ENCODE results near the gene UNC119.

The UNC119 gene

GRCh38 chr17:28552176-28552999, at the start of gene UNC119:
Gene UNC119, minus strand, starts transcription at chr17:28552624. Its CDS starts 67 bp downstream, at chr17:28552557.
- H3K9me3 ChIP-seq: no peaks in the 10 kb centered on the region
- H3K4me3 ChIP-seq (ENCODE audit: low read depth in 1 of 2, low read length in 1 of 2): peak within 1 kb of the TSS; percentile 74 to 99
- H3K36me3 ChIP-seq: peaks cover 46% of the 10 kb centered on the region
- peak within 1 kb of the TSS; percentile 86 for H3K27ac ChIP-seq
- H3K27me3 ChIP-seq: no peaks in the 10 kb centered on the region
- H3K4me1 ChIP-seq (ENCODE audit: control insufficient read depth in 1 of 2, insufficient read depth in 1 of 2, low read depth in 1 of 2, low read length in 1 of 2): peaks cover 49 to 55% of the 10 kb centered on the region in 2 experiments
- TF ChIP-seq CTCF (IDR thresholded peaks at IDR 0.05): peak; percentile 30

DNA sequence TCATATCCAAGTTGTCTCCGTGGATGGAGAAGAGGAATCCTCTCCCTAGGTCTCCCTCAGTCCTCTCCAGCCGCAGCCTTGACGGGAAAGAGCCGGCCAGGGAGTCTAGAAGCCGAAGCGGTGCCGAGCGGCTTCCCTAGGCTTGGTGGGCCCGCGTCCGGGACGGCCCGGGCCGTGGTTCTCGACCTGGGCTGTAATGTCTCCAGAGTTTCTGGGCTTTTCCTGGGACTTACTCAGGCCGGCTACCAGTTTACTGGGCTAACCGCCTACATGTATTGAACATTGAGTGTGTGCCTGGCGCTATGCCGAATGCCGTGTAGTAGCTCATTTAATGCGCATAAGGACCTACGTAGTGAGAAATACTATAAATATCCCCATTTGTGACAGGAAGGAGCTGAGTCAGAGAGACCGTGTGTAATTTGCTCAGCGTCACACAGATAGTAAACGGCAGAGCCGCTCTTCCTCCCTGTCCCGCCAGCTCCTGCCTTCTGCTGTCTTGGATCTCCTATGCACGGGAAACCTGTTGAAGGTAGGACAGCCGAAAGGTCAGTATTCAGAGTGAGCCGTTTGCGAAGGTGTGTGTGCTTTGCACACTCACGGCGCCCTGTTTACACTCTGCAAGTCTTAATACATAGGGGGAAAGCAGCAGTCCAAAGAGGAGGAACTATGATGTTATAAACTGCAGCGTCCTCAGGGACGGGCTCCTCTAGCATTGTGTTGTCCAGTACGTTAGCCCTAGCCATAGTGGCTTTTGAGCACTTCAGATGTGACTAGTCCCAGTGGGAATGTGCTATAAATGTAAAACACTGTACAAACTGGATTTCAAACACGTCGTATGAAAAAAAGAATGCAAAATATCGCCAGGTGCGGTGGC, 47.1 kb upstream of the UNC119 start:
- no peak for TF ChIP-seq CTCF (IDR thresholded peaks at IDR 0.05)
- no peaks in the 10 kb centered on the region for H3K27me3 ChIP-seq
- peaks cover 22 to 25% of the 10 kb centered on the region in 2 experiments for H3K4me1 ChIP-seq (ENCODE audit: control insufficient read depth in 1 of 2, insufficient read depth in 1 of 2, low read depth in 1 of 2, low read length in 1 of 2)
- peaks cover 6% of the 10 kb centered on the region for H3K36me3 ChIP-seq
- peak overlapping the region; percentile 84 to 91 for H3K4me3 ChIP-seq (ENCODE audit: low read depth in 1 of 2, low read length in 1 of 2)
- no peaks in the 10 kb centered on the region for H3K9me3 ChIP-seq
- H3K27ac ChIP-seq: peak overlapping the region; percentile 90

DNA sequence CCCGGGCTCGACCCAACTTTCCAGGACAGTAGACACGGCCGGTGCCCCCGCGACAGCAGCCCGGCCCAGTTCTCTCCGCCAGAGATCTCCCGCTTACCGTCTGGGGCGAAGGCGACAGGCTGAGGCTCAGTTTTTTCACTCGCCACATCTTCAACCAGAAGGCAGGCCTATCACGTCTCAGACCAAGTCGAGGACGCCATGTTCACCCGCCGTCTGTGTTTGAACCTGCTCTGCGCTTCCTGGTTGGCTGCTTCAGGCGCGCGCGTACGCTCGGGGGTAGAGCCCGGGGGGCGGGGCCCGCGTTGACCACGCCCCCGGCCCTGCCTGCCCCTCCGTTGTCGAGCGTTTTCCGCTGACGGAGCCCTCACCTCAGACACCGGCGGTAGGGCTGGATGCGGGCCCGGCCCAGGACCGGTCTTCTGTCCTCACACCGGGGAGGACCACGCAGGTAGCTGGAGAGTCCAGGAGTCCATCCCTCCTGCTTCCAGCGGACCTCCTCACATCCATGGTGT, 46.4 kb upstream of the UNC119 start, which contains the start of gene SPAG5:
SPAG5 (minus strand) TSS at position 227 of the 512 bp plus-strand sequence; CDS start at position 148, 79 bp downstream.
- no peaks in the 10 kb centered on the region for H3K36me3 ChIP-seq

GRCh38 chr17:28598389-28598788, 46.0 kb upstream of the UNC119 start:
- H3K36me3 ChIP-seq: peaks cover under 1% of the 10 kb centered on the region
- H3K4me3 ChIP-seq (ENCODE audit: low read depth in 1 of 2, low read length in 1 of 2): peak overlapping the region; percentile 84 to 91
- peak overlapping the region; percentile 90 for H3K27ac ChIP-seq
- no peak for TF ChIP-seq CTCF (IDR thresholded peaks at IDR 0.05)
- H3K4me1 ChIP-seq (ENCODE audit: control insufficient read depth in 1 of 2, insufficient read depth in 1 of 2, low read depth in 1 of 2, low read length in 1 of 2): peaks cover 22 to 25% of the 10 kb centered on the region in 2 experiments
- no peaks in the 10 kb centered on the region for H3K9me3 ChIP-seq
- no peaks in the 10 kb centered on the region for H3K27me3 ChIP-seq

More for the DNA sequence above, 46.4 kb upstream of the UNC119 start, which contains the start of gene SPAG5:
- no peaks in the 10 kb centered on the region for H3K9me3 ChIP-seq
- H3K4me1 ChIP-seq (ENCODE audit: control insufficient read depth in 1 of 2, insufficient read depth in 1 of 2, low read depth in 1 of 2, low read length in 1 of 2): peaks cover 22 to 25% of the 10 kb centered on the region in 2 experiments
- H3K27me3 ChIP-seq: no peaks in the 10 kb centered on the region
- TF ChIP-seq CTCF (IDR thresholded peaks at IDR 0.05): peak; percentile 36
- H3K27ac ChIP-seq: peak within 1 kb of the TSS; percentile 90
- H3K4me3 ChIP-seq (ENCODE audit: low read depth in 1 of 2, low read length in 1 of 2): peak within 1 kb of the TSS; percentile 84 to 91

Data from neutrophil (primary cell).